Naive thymus-derived CD4-positive, alpha-beta T cell (primary cell): Measurements from ENCODE around the gene SMIM9. TPM values are rescaled to one million over a fixed set of nuclear protein-coding genes. Genes with fewer than 3 reads are reported as not detected.

ENCODE experiments used
- ATAC-seq: fragments of 150-1000 bp; cut with Tn5 transposase; 2 replicates; pipeline ENCODE4 v1.10.0; 2021; ENCODE audit warnings: mild to moderate bottlenecking, moderate library complexity
- CTCF ChIA-PET: fragments of 350-600 bp; sonication (Branson Sonifier 250); formaldehyde crosslinking; loops from one replicate; lab custom pipeline; 2021; ENCODE audit warnings: antibody characterized with exemption; lab: Charles Lee
- POLR2A ChIA-PET: fragments of 350-600 bp; sonication (Branson Sonifier 250); formaldehyde crosslinking; loops from one replicate; lab custom pipeline; 2021; ENCODE audit warnings: antibody characterized with exemption, inconsistent platforms; lab: Charles Lee
- DNase-seq, 9 donors: peaks; one replicate each; pipeline versions ENCODE4 v3.0.0 to v3.0.0-alpha.2; 2020 to 2022; ENCODE audit warnings: mixed read lengths in 1 of 9
- H3K27ac ChIP-seq: one replicate; pipeline ENCODE4 v1.7.0; 2013; ENCODE audit warnings: mild to moderate bottlenecking, low read depth, low read length, moderate library complexity
- H3K27me3 ChIP-seq, 2 donors: one replicate each; pipeline ENCODE4 v1.7.0; 2013; ENCODE audit warnings: low read length in 2 of 2, mild to moderate bottlenecking in 2 of 2, moderate library complexity in 2 of 2; ENCODE audit not compliant: control insufficient read depth in 2 of 2, insufficient read depth in 2 of 2
- H3K36me3 ChIP-seq, 3 experiments: 1 replicate in 2 of 3; 2 replicates in 1 of 3; pipeline ENCODE4 v1.7.0; 2013; ENCODE audit warnings: low read length in 3 of 3, mild to moderate bottlenecking in 3 of 3, moderate library complexity in 1 of 3; ENCODE audit not compliant: insufficient read depth in 3 of 3, control insufficient read depth in 2 of 3
- H3K4me1 ChIP-seq, 2 donors: one replicate each; pipeline ENCODE4 v1.7.0; 2013; ENCODE audit warnings: low read length in 2 of 2, mild to moderate bottlenecking in 2 of 2, moderate library complexity in 1 of 2; ENCODE audit not compliant: control insufficient read depth in 2 of 2, insufficient read depth in 2 of 2
- H3K4me3 ChIP-seq: 2 replicates; pipeline ENCODE4 v1.7.0; 2013; ENCODE audit warnings: mild to moderate bottlenecking, low read length
- H3K9me3 ChIP-seq, 3 experiments: 1 replicate in 2 of 3; 2 replicates in 1 of 3; pipeline ENCODE4 v1.7.0; 2013; ENCODE audit warnings: low read length in 3 of 3; ENCODE audit not compliant: control insufficient read depth in 2 of 3
- H3K27ac Mint-ChIP-seq, 9 donors: one replicate each; pipeline ENCODE4 v1.8.0; 2020 to 2022; ENCODE audit warnings: mixed read lengths in 9 of 9, mild to moderate bottlenecking in 8 of 9, moderate library complexity in 5 of 9, inconsistent platforms in 2 of 9
- H3K27me3 Mint-ChIP-seq, 5 donors: one replicate each; pipeline ENCODE4 v1.8.0; 2021 to 2022; ENCODE audit warnings: mixed read lengths in 5 of 5, mild to moderate bottlenecking in 1 of 5
- H3K36me3 Mint-ChIP-seq, 5 donors: one replicate each; pipeline ENCODE4 v1.8.0; 2020 to 2022; ENCODE audit warnings: mixed read lengths in 5 of 5, mild to moderate bottlenecking in 3 of 5, inconsistent platforms in 1 of 5
- H3K4me1 Mint-ChIP-seq, 7 donors: one replicate each; pipeline ENCODE4 v1.8.0; 2020 to 2022; ENCODE audit warnings: mixed read lengths in 7 of 7, mild to moderate bottlenecking in 3 of 7, inconsistent platforms in 1 of 7
- H3K4me3 Mint-ChIP-seq, 10 donors: one replicate each; pipeline ENCODE4 v1.8.0; 2020 to 2022; ENCODE audit warnings: mild to moderate bottlenecking in 10 of 10, mixed read lengths in 10 of 10, moderate library complexity in 6 of 10, inconsistent platforms in 2 of 10
- H3K9me3 Mint-ChIP-seq, 11 donors: one replicate each; pipeline ENCODE4 v1.8.0; 2020 to 2022; ENCODE audit warnings: mixed read lengths in 11 of 11, mild to moderate bottlenecking in 4 of 11, inconsistent platforms in 1 of 11, moderate library complexity in 1 of 11
- intact Hi-C, 2 donors: fragments of 100-400 bp; cut with micrococcal nuclease; formaldehyde crosslinking; loops; one replicate each; pipeline ENCODE4 v1.15.1; 2023
- polyA plus RNA-seq, 2 donors: library from polyadenylated mRNA; unstranded; fragments of 300-500 nt; fragmentation: Illumina TruSeq; gene quantifications; one replicate each; pipeline ENCODE4 v1.2.3, GENCODE V29; 2021
- total RNA-seq, 6 experiments: library from RNA in 5 of 6; stranded (reverse) in 5 of 6; gene quantifications; 1 replicate in 5 of 6; 2 replicates in 1 of 6; pipeline ENCODE4 v1.2.3 and lab custom pipeline; 2021 to 2026

Gene SMIM9
- total and polyA plus RNA-seq, 7 experiments from 2014 or later: not detected

DNA sequence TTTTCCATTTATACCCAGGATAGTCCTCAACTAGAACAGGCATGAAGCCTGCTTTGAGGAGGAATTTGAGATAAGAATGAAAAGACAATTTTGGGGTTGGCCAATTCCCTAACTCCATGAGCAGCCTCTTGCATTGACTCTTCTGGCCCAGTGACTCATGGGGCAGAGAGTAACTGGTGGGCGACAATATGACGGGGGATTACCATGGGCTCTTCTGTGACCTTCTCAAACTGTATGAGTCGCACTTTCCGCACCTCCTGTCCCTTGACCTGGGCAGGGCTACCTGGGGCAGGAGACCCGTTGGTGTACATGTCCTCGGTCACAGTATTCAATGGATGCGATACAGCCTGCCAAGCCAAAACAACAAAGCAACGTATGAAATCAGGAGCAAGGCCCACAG lies 42.5 kb downstream of the SMIM9 start:
- no peaks in the 10 kb centered on the region for H3K9me3 ChIP-seq
- ChIA-PET CTCF (interaction anchor here (0.6 kb wide), 1 partner anchor 63 kb away, joined by 3 read pairs; no protein-coding TSS in a partner anchor), POLR2A (interaction anchor here (1.1 kb wide), 1 partner anchor 26 kb away, joined by 3 read pairs; no protein-coding TSS in a partner anchor)
- Mint-ChIP-seq H3K27ac (no peak overlapping the region), H3K4me1 (peaks cover 0 to 17% (median 4%) of the 10 kb centered on the region in 7 donors), H3K27me3 (no peaks in the 10 kb centered on the region), H3K4me3 (no peak overlapping the region), H3K9me3 (no peaks in the 10 kb centered on the region), H3K36me3 (peaks cover 0 to 28% (median 9%) of the 10 kb centered on the region in 5 donors)
- no peak for ATAC-seq
- H3K27ac ChIP-seq: no peak overlapping the region
- no peaks in the 10 kb centered on the region for H3K36me3 ChIP-seq
- H3K4me3 ChIP-seq: no peak overlapping the region
- intact Hi-C loops: no loop called here
- H3K4me1 ChIP-seq: no peaks in the 10 kb centered on the region
- DNase-seq: no peak
- H3K27me3 ChIP-seq: no peaks in the 10 kb centered on the region

GRCh38 chrX:154791467-154791866 lies 43.0 kb downstream of the SMIM9 start:
- Mint-ChIP-seq H3K27ac (no peak overlapping the region), H3K27me3 (no peaks in the 10 kb centered on the region), H3K4me1 (peaks cover 0 to 13% (median 4%) of the 10 kb centered on the region in 7 donors), H3K9me3 (no peaks in the 10 kb centered on the region), H3K4me3 (no peak overlapping the region), H3K36me3 (peaks cover 0 to 26% (median 9%) of the 10 kb centered on the region in 5 donors)
- no peak for DNase-seq
- H3K27me3 ChIP-seq: no peaks in the 10 kb centered on the region
- H3K9me3 ChIP-seq: no peaks in the 10 kb centered on the region
- ChIA-PET CTCF (interaction anchor here (0.6 kb wide), 1 partner anchor 64 kb away, joined by 3 read pairs; no protein-coding TSS in a partner anchor), POLR2A (no interaction called here)
- no peak overlapping the region for H3K4me3 ChIP-seq
- no peaks in the 10 kb centered on the region for H3K36me3 ChIP-seq
- no peak for ATAC-seq
- no peaks in the 10 kb centered on the region for H3K4me1 ChIP-seq
- H3K27ac ChIP-seq: no peak overlapping the region
- intact Hi-C loops: no loop called here

DNA sequence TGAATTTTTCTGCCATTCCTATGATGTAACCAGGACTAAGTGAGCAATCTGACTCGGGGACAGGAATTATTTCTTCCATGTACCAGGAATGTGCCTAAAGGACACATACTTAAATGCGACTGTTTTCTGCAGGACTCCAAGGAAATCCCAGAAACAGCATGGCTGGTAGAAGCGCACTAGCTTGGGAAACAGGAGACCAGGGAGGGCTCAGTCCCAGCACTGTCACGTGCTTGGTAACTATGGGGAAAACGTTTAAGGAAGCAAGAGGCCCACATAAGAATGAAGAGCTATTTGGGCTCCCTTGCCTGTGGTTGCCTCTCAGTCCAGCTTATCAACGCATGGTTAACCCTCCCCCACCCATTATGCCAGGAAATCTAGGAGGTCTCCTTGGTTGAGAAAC lies 48.7 kb downstream of the SMIM9 start:
- Mint-ChIP-seq H3K4me3 (no peak overlapping the region), H3K27ac (no peak overlapping the region), H3K36me3 (peaks cover 0 to 45% (median 8%) of the 10 kb centered on the region in 5 donors), H3K27me3 (no peaks in the 10 kb centered on the region), H3K4me1 (peaks cover 11 to 30% (median 17%) of the 10 kb centered on the region in 7 donors), H3K9me3 (peaks cover 0 to 2% (median 0%) of the 10 kb centered on the region in 11 donors)
- no peaks in the 10 kb centered on the region for H3K9me3 ChIP-seq
- ChIA-PET POLR2A (no interaction called here), CTCF (no interaction called here)
- H3K36me3 ChIP-seq: no peaks in the 10 kb centered on the region
- DNase-seq (no peak), ATAC-seq (no peak)
- intact Hi-C loops: no loop called here
- no peak overlapping the region for H3K27ac ChIP-seq
- no peaks in the 10 kb centered on the region for H3K4me1 ChIP-seq
- H3K4me3 ChIP-seq: no peak overlapping the region
- H3K27me3 ChIP-seq: no peaks in the 10 kb centered on the region

DNA sequence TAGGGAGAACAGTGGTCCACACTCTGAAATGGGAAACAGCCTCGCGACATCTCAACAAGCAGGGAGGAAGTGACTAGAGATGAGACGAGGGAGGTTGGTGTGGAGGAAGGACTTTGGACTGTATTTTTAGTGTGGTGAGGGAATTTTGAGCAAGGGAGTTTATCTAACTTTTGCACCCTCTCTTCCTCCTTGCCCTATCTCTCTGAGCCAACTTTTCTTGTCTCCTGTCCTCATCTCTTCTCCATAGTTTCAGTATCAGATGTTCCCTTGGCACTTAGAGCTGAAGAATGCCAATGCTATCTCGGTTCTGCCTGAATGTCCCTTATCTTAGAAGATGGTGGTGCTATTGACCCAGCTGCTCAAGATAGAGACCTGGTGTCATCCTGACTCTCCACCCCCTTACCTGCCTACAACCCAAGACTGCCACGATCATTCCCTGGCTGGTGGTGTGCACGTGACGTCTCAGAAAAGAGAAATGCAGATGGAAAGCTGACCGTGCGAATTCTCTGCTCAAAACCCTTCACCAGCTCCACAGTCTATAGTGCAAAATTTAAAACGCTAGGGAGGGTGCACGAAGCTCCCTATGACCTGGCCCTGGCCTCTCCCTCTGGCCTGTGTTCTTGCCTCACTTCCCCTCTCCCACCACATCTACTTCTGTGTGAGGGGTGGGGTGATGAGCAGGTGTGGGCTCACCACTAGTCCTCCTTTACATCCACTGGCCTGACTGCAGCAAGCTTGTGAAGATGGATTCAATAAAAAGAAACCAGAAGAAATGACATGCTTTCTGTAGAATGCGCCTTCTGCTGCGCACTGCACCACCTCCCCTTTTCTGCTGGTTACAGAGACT lies 50.1 kb downstream of the SMIM9 start:
- no peaks in the 10 kb centered on the region for H3K9me3 ChIP-seq
- ChIA-PET POLR2A (interaction anchor here (0.7 to 2.7 kb wide), 4 partner anchors 9 to 231 kb away, joined by 3 to 9 read pairs (median 3); no protein-coding TSS in a partner anchor), CTCF (no interaction called here)
- Mint-ChIP-seq H3K36me3 (peaks cover 0 to 39% (median 7%) of the 10 kb centered on the region in 5 donors), H3K9me3 (peaks cover 0 to 2% (median 0%) of the 10 kb centered on the region in 11 donors), H3K4me3 (peak overlapping the region; percentile 75 to 93 (median 84)), H3K4me1 (peaks cover 11 to 30% (median 17%) of the 10 kb centered on the region in 7 donors), H3K27ac (peak overlapping the region; percentile 53 to 91 (median 86)), H3K27me3 (no peaks in the 10 kb centered on the region)
- H3K4me3 ChIP-seq: peak overlapping the region; percentile 41
- peak overlapping the region; percentile 46 for H3K27ac ChIP-seq
- no peaks in the 10 kb centered on the region for H3K4me1 ChIP-seq
- ATAC-seq: peak; percentile 32
- no peak for DNase-seq
- intact Hi-C loops: no loop called here
- H3K36me3 ChIP-seq: no peaks in the 10 kb centered on the region
- no peaks in the 10 kb centered on the region for H3K27me3 ChIP-seq

DNA sequence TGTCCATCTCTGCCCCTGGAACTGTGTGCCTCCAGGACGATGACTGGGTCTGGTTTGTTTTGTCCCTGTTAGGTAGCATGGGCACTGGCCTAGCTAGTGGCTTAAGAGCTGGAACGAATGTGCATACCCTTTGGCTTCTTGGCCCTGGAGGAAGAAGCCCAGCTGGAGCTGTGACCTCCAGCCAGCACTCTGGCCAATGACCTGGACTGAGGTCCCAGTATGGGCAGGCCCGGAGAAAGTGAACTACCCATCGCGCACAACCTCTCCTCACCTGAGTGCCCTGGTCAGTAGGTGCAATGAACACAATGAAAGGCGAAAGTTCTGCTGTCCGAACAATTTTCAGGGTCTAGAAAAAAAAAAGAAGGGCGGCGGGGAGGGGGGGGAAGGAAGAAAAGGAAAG lies 53.5 kb downstream of the SMIM9 start:
- Mint-ChIP-seq H3K4me3 (no peak overlapping the region), H3K9me3 (peaks cover 0 to 2% (median 0%) of the 10 kb centered on the region in 11 donors), H3K4me1 (peaks cover 11 to 25% (median 20%) of the 10 kb centered on the region in 7 donors), H3K36me3 (peaks cover 0 to 30% (median 1%) of the 10 kb centered on the region in 5 donors), H3K27me3 (no peaks in the 10 kb centered on the region), H3K27ac (no peak overlapping the region)
- ChIA-PET CTCF (interaction anchor here (1.8 kb wide), 1 partner anchor 33 kb away, joined by 4 read pairs; no protein-coding TSS in a partner anchor), POLR2A (no interaction called here)
- no peak for ATAC-seq
- Histone ChIP-seq H3K36me3 (peaks cover 0 to 13% (median 10%) of the 10 kb centered on the region in 3 experiments), H3K27ac (no peak overlapping the region), H3K27me3 (no peaks in the 10 kb centered on the region), H3K4me1 (no peaks in the 10 kb centered on the region), H3K9me3 (no peaks in the 10 kb centered on the region), H3K4me3 (no peak overlapping the region)
- DNase-seq: no peak
- intact Hi-C loops: no loop called here

GRCh38 chrX:154779261-154779660 lies 55.2 kb downstream of the SMIM9 start:
- Mint-ChIP-seq H3K4me3 (no peak overlapping the region), H3K27ac (no peak overlapping the region), H3K9me3 (peaks cover 0 to 2% (median 0%) of the 10 kb centered on the region in 11 donors), H3K36me3 (peaks cover 0 to 30% (median 7%) of the 10 kb centered on the region in 5 donors), H3K4me1 (peaks cover 11 to 21% (median 16%) of the 10 kb centered on the region in 7 donors), H3K27me3 (no peaks in the 10 kb centered on the region)
- Histone ChIP-seq H3K4me1 (no peaks in the 10 kb centered on the region), H3K27me3 (no peaks in the 10 kb centered on the region), H3K9me3 (no peaks in the 10 kb centered on the region), H3K4me3 (no peak overlapping the region), H3K36me3 (peaks cover 0 to 30% (median 10%) of the 10 kb centered on the region in 3 experiments), H3K27ac (no peak overlapping the region)
- intact Hi-C loops: no loop called here
- ATAC-seq (no peak), DNase-seq (no peak)
- ChIA-PET POLR2A (no interaction called here), CTCF (no interaction called here)
